Fibroblast of skin of left biceps (primary cell): ENCODE results near the gene DDX25.

Experiments
- DNase-seq, 2 experiments: peaks; one replicate each; pipeline ENCODE4 v3.0.0-alpha.2; 2013; ENCODE audit warnings: low read depth in 2 of 2

The DDX25 gene

GRCh38 chr11:125950696-125951651, 46.7 kb downstream of the DDX25 start:
- DNase-seq: no peak

GRCh38 chr11:125951731-125952130, 47.4 kb downstream of the DDX25 start:
- DNase-seq: no peak

GRCh38 chr11:125952559-125952958, 48.3 kb downstream of the DDX25 start:
- DNase-seq: no peak

- no peak for DNase-seq
These were observed 48.7 kb downstream of the DDX25 start for GRCh38 chr11:125952973-125953372.

- DNase-seq: no peak
These were observed 49.2 kb downstream of the DDX25 start for GRCh38 chr11:125953401-125953935.

GRCh38 chr11:125954123-125954944, 50.0 kb downstream of the DDX25 start:
- DNase-seq: no peak

GRCh38 chr11:125954945-125955640, 50.8 kb downstream of the DDX25 start:
- DNase-seq: no peak

- no peak for DNase-seq
These were observed 51.5 kb downstream of the DDX25 start for GRCh38 chr11:125955856-125956255.

GRCh38 chr11:125956391-125957134, 52.3 kb downstream of the DDX25 start:
- no peak for DNase-seq

GRCh38 chr11:125957618-125958332, 53.5 kb downstream of the DDX25 start:
- DNase-seq: no peak

GRCh38 chr11:125958872-125959400, 54.6 kb downstream of the DDX25 start:
- DNase-seq: no peak

- no peak for DNase-seq
These were observed 55.2 kb downstream of the DDX25 start for GRCh38 chr11:125959511-125959910.

GRCh38 chr11:125959931-125960330, 55.6 kb downstream of the DDX25 start:
- no peak for DNase-seq

- DNase-seq: no peak
These were observed 56.5 kb downstream of the DDX25 start for GRCh38 chr11:125960771-125961170.

- DNase-seq: no peak
These were observed 63.2 kb downstream of the DDX25 start for GRCh38 chr11:125967515-125967914.

GRCh38 chr11:125968354-125968753, 64.0 kb downstream of the DDX25 start:
- DNase-seq: no peak

- no peak for DNase-seq
These were observed 67.3 kb downstream of the DDX25 start for GRCh38 chr11:125971618-125972017.

- DNase-seq: no peak
These were observed 70.0 kb downstream of the DDX25 start for GRCh38 chr11:125974284-125974683.

GRCh38 chr11:125975634-125976033, 71.3 kb downstream of the DDX25 start:
- DNase-seq: no peak

GRCh38 chr11:125976156-125976555, 71.8 kb downstream of the DDX25 start:
- DNase-seq: no peak
